Esophagus squamous epithelium (tissue), 5 donors: ENCODE results near the gene UNCX. TPM values are rescaled to one million over a fixed set of nuclear protein-coding genes. Genes with fewer than 3 reads are reported as not detected.

Experiments
- DNase-seq: peaks from one replicate; lab custom pipeline; 2025; lab: John Stamatoyannopoulos, UW
- H3K27ac ChIP-seq, 4 donors: fragments of 200-600 bp; sonication (generic); one replicate each; pipeline ENCODE4 v1.5.1; 2016 to 2019; ENCODE audit warnings: mild to moderate bottlenecking in 1 of 4
- H3K27me3 ChIP-seq, 4 donors: fragments of 200-600 bp; sonication (generic); 1 replicate in 3 of 4; 2 replicates in 1 of 4; pipeline versions ENCODE4 v1.5.1 to v1.6.0; 2017 to 2021; ENCODE audit warnings: antibody characterized with exemption in 1 of 4
- H3K36me3 ChIP-seq, 3 donors: fragments of 200-600 bp; sonication (generic); one replicate each; pipeline ENCODE4 v1.5.1; 2016 to 2019
- H3K4me1 ChIP-seq, 3 donors: fragments of 200-600 bp; sonication (generic); one replicate each; pipeline ENCODE4 v1.5.1; 2017 to 2019
- H3K4me3 ChIP-seq, 4 donors: fragments of 200-600 bp; sonication (generic); 1 replicate in 3 of 4; 2 replicates in 1 of 4; pipeline ENCODE4 v1.5.1; 2016 to 2019; ENCODE audit warnings: mild to moderate bottlenecking in 2 of 4, moderate library complexity in 1 of 4
- H3K9me3 ChIP-seq, 3 donors: fragments of 200-600 bp; sonication (generic); one replicate each; pipeline ENCODE4 v1.5.1; 2016 to 2019
- POLR2A ChIP-seq, 4 donors: fragments of 450-650 bp; IDR thresholded peaks; one replicate each; pipeline ENCODE4 v1.6.1; 2017; ENCODE audit warnings: antibody characterized with exemption in 4 of 4, mild to moderate bottlenecking in 4 of 4, moderate library complexity in 3 of 4
- WGBS, 2 donors: methylation state at CpG; one replicate each; pipeline ENCODE4 v1.1.5; 2018; 5-methylcytosine and 5-hydroxymethylcytosine counted together
- intact Hi-C: fragments of 100-400 bp; cut with DNase I; formaldehyde crosslinking; loops from one replicate; pipeline ENCODE4 v1.15.0; 2022
- total RNA-seq, 4 donors: library from RNA; depleted of rRNA; stranded (reverse); fragments of >200 nt; gene quantifications; one replicate each; pipeline ENCODE4 v1.1.0, GENCODE V29; 2016
- TF ChIP-seq, protein P1 (sequence below), 6 experiments: fragments of 450-650 bp in 4 of 6; fragments of 200-600 bp in 2 of 6; sonication (generic) in 2 of 6; IDR thresholded peaks; one replicate each; pipeline ENCODE4 v1.5.1; 2016 to 2019; ENCODE audit warnings: antibody characterized with exemption in 6 of 6, mild to moderate bottlenecking in 4 of 6, moderate library complexity in 4 of 6
- donor health status: DM: yes; HTN: yes; CAD: no.

Gene UNCX
- total RNA-seq, 4 donors from 2014 or later = not detected

- Histone ChIP-seq H3K4me3 (no peak overlapping the region), H3K9me3 (no peaks in the 10 kb centered on the region), H3K27me3 (peaks cover 0 to 71% (median 0%) of the 10 kb centered on the region in 4 donors), H3K27ac (no peak overlapping the region), H3K4me1 (no peaks in the 10 kb centered on the region), H3K36me3 (no peaks in the 10 kb centered on the region)
- no peak for TF ChIP-seq POLR2A (IDR thresholded peaks at IDR 0.05)
- TF ChIP-seq, protein P1, sequence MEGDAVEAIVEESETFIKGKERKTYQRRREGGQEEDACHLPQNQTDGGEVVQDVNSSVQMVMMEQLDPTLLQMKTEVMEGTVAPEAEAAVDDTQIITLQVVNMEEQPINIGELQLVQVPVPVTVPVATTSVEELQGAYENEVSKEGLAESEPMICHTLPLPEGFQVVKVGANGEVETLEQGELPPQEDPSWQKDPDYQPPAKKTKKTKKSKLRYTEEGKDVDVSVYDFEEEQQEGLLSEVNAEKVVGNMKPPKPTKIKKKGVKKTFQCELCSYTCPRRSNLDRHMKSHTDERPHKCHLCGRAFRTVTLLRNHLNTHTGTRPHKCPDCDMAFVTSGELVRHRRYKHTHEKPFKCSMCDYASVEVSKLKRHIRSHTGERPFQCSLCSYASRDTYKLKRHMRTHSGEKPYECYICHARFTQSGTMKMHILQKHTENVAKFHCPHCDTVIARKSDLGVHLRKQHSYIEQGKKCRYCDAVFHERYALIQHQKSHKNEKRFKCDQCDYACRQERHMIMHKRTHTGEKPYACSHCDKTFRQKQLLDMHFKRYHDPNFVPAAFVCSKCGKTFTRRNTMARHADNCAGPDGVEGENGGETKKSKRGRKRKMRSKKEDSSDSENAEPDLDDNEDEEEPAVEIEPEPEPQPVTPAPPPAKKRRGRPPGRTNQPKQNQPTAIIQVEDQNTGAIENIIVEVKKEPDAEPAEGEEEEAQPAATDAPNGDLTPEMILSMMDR (IDR thresholded peaks at IDR 0.05) = no peak
- 40 to 65% methylated on average over 1 to 5 of the region's 10 CpGs for WGBS, 2 donors
- no peak for DNase-seq
- intact Hi-C loops = no loop called here
These were observed 50.7 kb downstream of the UNCX start for GRCh38 chr7:1283337-1283736.

GRCh38 chr7:1283941-1284742, 51.5 kb downstream of the UNCX start:
- TF ChIP-seq, protein P1 (IDR thresholded peaks at IDR 0.05) = no peak
- TF ChIP-seq POLR2A (IDR thresholded peaks at IDR 0.05) = no peak
- no peak for DNase-seq
- intact Hi-C loops = no loop called here
- H3K36me3 ChIP-seq = no peaks in the 10 kb centered on the region
- no peaks in the 10 kb centered on the region for H3K4me1 ChIP-seq
- no peak overlapping the region for H3K27ac ChIP-seq
- WGBS, 2 donors = 34 to 53% methylated on average over 3 of the region's 19 CpGs
- H3K9me3 ChIP-seq = no peaks in the 10 kb centered on the region
- H3K4me3 ChIP-seq = no peak overlapping the region
- H3K27me3 ChIP-seq = peaks cover 0 to 71% (median 0%) of the 10 kb centered on the region in 4 donors

DNA sequence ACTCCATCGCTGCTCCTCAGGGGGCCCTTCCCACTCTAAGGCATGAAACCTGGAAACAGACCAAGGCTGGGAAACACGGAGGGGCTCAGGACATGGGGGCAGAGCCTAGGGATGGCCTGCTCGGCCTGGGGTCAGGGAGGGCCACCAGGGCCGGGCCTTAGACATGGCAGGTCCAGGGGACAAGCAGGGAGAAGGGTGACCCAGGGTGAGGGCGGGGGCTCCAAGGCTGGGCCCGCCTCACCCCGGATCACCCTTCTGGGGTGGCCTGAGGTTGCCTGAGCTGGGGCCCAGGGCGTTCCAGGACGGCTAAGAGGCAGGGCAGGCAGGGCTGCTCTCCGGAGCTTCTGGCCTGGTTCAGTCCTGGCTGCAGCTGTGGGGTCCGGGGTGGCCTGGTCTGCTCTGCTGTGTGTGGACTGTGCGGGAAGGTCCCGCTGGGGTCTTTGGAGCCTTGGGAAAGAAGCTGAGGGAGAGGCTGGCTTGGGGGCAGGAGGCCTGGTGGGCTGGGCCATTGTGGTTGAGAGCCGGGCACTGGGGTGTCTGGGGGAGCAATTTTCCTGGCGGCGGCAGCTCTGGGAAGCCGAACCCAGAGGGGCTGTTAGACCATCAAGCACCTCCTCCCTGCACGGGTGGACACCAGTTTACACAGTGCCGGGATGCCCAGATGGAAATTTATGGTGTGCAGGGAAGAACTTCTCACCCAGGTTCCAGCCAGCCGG, 52.2 kb downstream of the UNCX start:
- Histone ChIP-seq H3K36me3 (no peaks in the 10 kb centered on the region), H3K27ac (no peak overlapping the region), H3K4me3 (no peak overlapping the region), H3K27me3 (peaks cover 0 to 76% (median 0%) of the 10 kb centered on the region in 4 donors), H3K4me1 (peaks cover under 1 to 5% (median 4%) of the 10 kb centered on the region in 3 donors), H3K9me3 (no peaks in the 10 kb centered on the region)
- TF ChIP-seq POLR2A (IDR thresholded peaks at IDR 0.05) = no peak
- TF ChIP-seq, protein P1 (IDR thresholded peaks at IDR 0.05) = no peak
- intact Hi-C loops = no loop called here
- WGBS, 2 donors = 70 to 73% methylated on average over 2 to 12 of the region's 20 CpGs
- DNase-seq = no peak

- no peak for TF ChIP-seq POLR2A (IDR thresholded peaks at IDR 0.05)
- TF ChIP-seq, protein P1 (IDR thresholded peaks at IDR 0.05) = no peak
- Histone ChIP-seq H3K4me1 (peaks cover 9 to 14% (median 12%) of the 10 kb centered on the region in 3 donors), H3K27me3 (peaks cover 0 to 84% (median 0%) of the 10 kb centered on the region in 4 donors), H3K9me3 (no peaks in the 10 kb centered on the region), H3K27ac (no peak overlapping the region), H3K36me3 (no peaks in the 10 kb centered on the region), H3K4me3 (no peak overlapping the region)
- DNase-seq = no peak
- intact Hi-C loops = no loop called here
- 69 to 78% methylated on average over 6 to 7 of the region's 39 CpGs for WGBS, 2 donors
These were observed 53.1 kb downstream of the UNCX start for GRCh38 chr7:1285556-1286301.

Other genes with a start within 250 kb of the UNCX start
- under 1 TPM in 1 of 4 donors, not detected in 3; 0.76 TPM for gene CYP2W1, start 249.7 kb upstream of the UNCX start, total RNA-seq
- 10 to 100 TPM in 1 of 4 donors, 1 to 10 TPM in 3; 1.1 to 12.8 (median 3.5) TPM for gene GPR146, start 188.3 kb upstream of the UNCX start, total RNA-seq
- gene GPER1, start 144.8 kb upstream of the UNCX start, total RNA-seq = 1 to 10 TPM in 3 of 4 donors, under 1 TPM in 1; 0.87 to 2.3 (median 1.5) TPM
- gene ZFAND2A, start 72.7 kb upstream of the UNCX start, total RNA-seq = 10 to 100 TPM in 3 of 4 donors, 1 to 10 TPM in 1; 6.4 to 23.3 (median 14.0) TPM
- gene MICALL2, start 226.6 kb downstream of the UNCX start, total RNA-seq = 10 to 100 TPM; 14.1 to 17.5 (median 16.5) TPM